HCT116 (cell line): Measurements from ENCODE around the gene PDK4. TPM values are rescaled to one million over a fixed set of nuclear protein-coding genes. Genes with fewer than 3 reads are reported as not detected.
"Not testable (repeated sequence)": the region's sequence is repeated elsewhere in the genome, so short reads cannot be mapped to it uniquely, and the experiment has no call there.

Experiments
- ATAC-seq: fragments of 200-7000 bp; cut with Tn5 transposase; 2 replicates; pipeline ENCODE4 v1.9.1; 2020; ENCODE audit warnings: mild to moderate bottlenecking, moderate library complexity
- BruUV-seq: library from RNA; stranded (reverse); fragments of 400-500 nt; replicated peaks from 2 replicates; lab custom pipeline; 2021; lab: Mats Ljungman, UMichigan
- CTCF ChIA-PET: fragments of 300-600 bp; sonication (Branson Sonifier 250); formaldehyde crosslinking; loops from one replicate; lab custom pipeline; 2021; ENCODE audit warnings: antibody characterized with exemption; lab: Charles Lee
- POLR2A ChIA-PET: fragments of 300-600, 350-600 bp; sonication (Branson Sonifier 250); formaldehyde crosslinking; loops from one replicate; lab custom pipeline; 2021; ENCODE audit warnings: antibody characterized with exemption; lab: Charles Lee
- RAD21 ChIA-PET, 2 experiments: fragments of 300-600 bp; sonication (Branson Sonifier 250); formaldehyde crosslinking; loops; one replicate each; lab custom pipeline; 2023; ENCODE audit warnings: low total read pairs in 2 of 2; ENCODE audit not compliant: uncharacterized antibody in 2 of 2, unreplicated experiment in 2 of 2, low non-redundant PET in 1 of 2; lab: Charles Lee
- DNase-seq: peaks from one replicate; pipeline ENCODE4 v3.0.0-alpha.2; 2010; ENCODE audit warnings: low read depth, low spot score
- H2AFZ ChIP-seq: fragments of 200-600 bp; shearing (Covaris generic), sonication (generic); 2 replicates; pipeline ENCODE4 v1.6.1; 2017; ENCODE audit warnings: low read depth, mixed run types, mixed read lengths, antibody characterized with exemption, low read length; ENCODE audit not compliant: poor library complexity, severe bottlenecking
- H3K27ac ChIP-seq: 2 replicates; pipeline ENCODE4 v1.5.1; 2012; ENCODE audit warnings: low read depth, low read length
- H3K27me3 ChIP-seq: fragments of 200-600 bp; sonication (generic); 2 replicates; pipeline ENCODE4 v1.6.1; 2016; ENCODE audit warnings: mixed run types, low read length, mixed read lengths; ENCODE audit not compliant: insufficient read depth
- H3K36me3 ChIP-seq, 2 experiments: fragments of 200-500 bp in 1 of 2; fragments of 200-600 bp in 1 of 2; sonication (Bioruptor generic) in 1 of 2; sonication (generic) in 1 of 2; 2 replicates each; pipeline versions ENCODE4 v1.5.1 to v1.6.1; 2014 to 2016; ENCODE audit warnings: low read length in 2 of 2, inconsistent platforms in 1 of 2, mixed read lengths in 1 of 2, mixed run types in 1 of 2; ENCODE audit not compliant: insufficient read depth in 2 of 2, control insufficient read depth in 1 of 2
- H3K4me1 ChIP-seq, 2 experiments: fragments of 200-600 bp in 1 of 2; sonication (generic) in 1 of 2; 2 replicates each; pipeline versions ENCODE4 v1.5.1 to v1.6.1; 2012 to 2017; ENCODE audit warnings: low read length in 2 of 2, inconsistent platforms in 1 of 2, mild to moderate bottlenecking in 1 of 2, mixed read lengths in 1 of 2, mixed run types in 1 of 2, moderate library complexity in 1 of 2; ENCODE audit not compliant: insufficient read depth in 2 of 2, control insufficient read depth in 1 of 2
- H3K4me2 ChIP-seq: fragments of 200-600 bp; sonication (generic); 2 replicates; pipeline ENCODE4 v1.6.1; 2017; ENCODE audit warnings: mixed run types, low read length, mixed read lengths
- H3K4me3 ChIP-seq, 2 experiments: fragments of 200-600 bp in 1 of 2; sonication (generic) in 1 of 2; replicated peaks in 1 of 2; 2 replicates each; pipeline ENCODE4 v1.5.1; 2011 to 2016; ENCODE audit warnings: low read length in 2 of 2, control low read depth in 1 of 2, low read depth in 1 of 2, mild to moderate bottlenecking in 1 of 2, mixed read lengths in 1 of 2, mixed run types in 1 of 2
- H3K79me2 ChIP-seq: fragments of 200-600 bp; sonication (generic); 2 replicates; pipeline ENCODE4 v1.6.1; 2017; ENCODE audit warnings: mild to moderate bottlenecking, mixed run types, low read length, moderate library complexity, mixed read lengths; ENCODE audit not compliant: insufficient read depth
- H3K9ac ChIP-seq: fragments of 200-600 bp; sonication (generic); 2 replicates; pipeline ENCODE4 v1.6.1; 2016; ENCODE audit warnings: low read length, mixed read lengths
- H3K9me2 ChIP-seq: fragments of 200-600 bp; sonication (generic), shearing (Covaris generic); 2 replicates; pipeline ENCODE4 v1.6.1; 2017; ENCODE audit warnings: mixed run types, mild to moderate bottlenecking, moderate library complexity; ENCODE audit not compliant: insufficient read depth
- H3K9me3 ChIP-seq, 2 experiments: fragments of 200-500 bp in 1 of 2; fragments of 200-600 bp in 1 of 2; sonication (Bioruptor generic) in 1 of 2; sonication (generic) in 1 of 2; 2 replicates each; pipeline ENCODE4 v1.6.1; 2014 to 2017; ENCODE audit warnings: low read length in 2 of 2, mixed read lengths in 2 of 2, inconsistent platforms in 1 of 2, low read depth in 1 of 2, mild to moderate bottlenecking in 1 of 2, mixed run types in 1 of 2, moderate library complexity in 1 of 2; ENCODE audit not compliant: control insufficient read depth in 1 of 2, insufficient read depth in 1 of 2
- H4K20me1 ChIP-seq: fragments of 200-600 bp; sonication (generic), shearing (Covaris generic); 2 replicates; pipeline ENCODE4 v1.6.1; 2017; ENCODE audit warnings: mixed run types, mild to moderate bottlenecking, moderate library complexity; ENCODE audit not compliant: insufficient read depth
- EZH2 ChIP-seq: fragments of 200-600 bp; sonication (generic); IDR thresholded peaks from 2 replicates; pipeline ENCODE4 v1.6.1; 2017; ENCODE audit warnings: antibody characterized with exemption, mixed run types
- intact Hi-C: fragments of 100-400 bp; cut with micrococcal nuclease; formaldehyde crosslinking; loops from 2 replicates; pipeline ENCODE4 v1.10.0; 2022
- total RNA-seq: library from RNA; stranded (reverse); gene quantifications from one replicate; pipeline ENCODE4 v1.2.1, GENCODE V29; 2021; ENCODE audit not compliant: unreplicated experiment

Gene PDK4
- total RNA-seq, 1 experiment from 2014 or later: 2.1 TPM

DNA sequence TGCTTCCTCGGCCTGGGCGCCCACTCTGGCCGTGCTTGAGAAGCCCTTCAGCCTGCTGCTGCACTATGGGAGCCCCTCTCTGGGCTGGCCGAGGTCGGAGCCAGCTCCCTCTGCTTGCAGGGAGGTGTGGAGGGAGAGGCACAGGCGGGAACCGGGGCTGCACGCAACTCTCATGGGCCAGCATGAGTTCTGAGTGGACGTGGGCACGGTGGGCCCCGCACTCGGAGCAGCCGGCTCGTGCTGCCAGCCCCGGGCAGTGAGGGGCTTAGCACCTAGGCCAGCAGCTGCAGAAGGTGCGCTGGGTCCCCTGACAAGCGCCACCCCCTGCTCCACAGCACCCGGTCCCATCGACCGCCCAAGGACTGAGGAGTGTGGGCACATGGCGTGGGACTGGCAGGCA, 9.0 kb upstream of the PDK4 start:
- Histone ChIP-seq H3K4me3 (no peak overlapping the region), H3K9me3 (no peaks in the 10 kb centered on the region), H3K79me2 (no peaks in the 10 kb centered on the region), H4K20me1 (no peaks in the 10 kb centered on the region), H3K4me1 (peaks cover 20 to 25% of the 10 kb centered on the region in 2 experiments), H3K27me3 (no peaks in the 10 kb centered on the region), H2AFZ (no peak overlapping the region), H3K9ac (no peak overlapping the region), H3K9me2 (no peaks in the 10 kb centered on the region), H3K4me2 (no peak overlapping the region), H3K36me3 (no peaks in the 10 kb centered on the region), H3K27ac (no peak overlapping the region)
- TF ChIP-seq EZH2: no peak
- ATAC-seq (no peak), DNase-seq (no peak)
- ChIA-PET CTCF (no interaction called here), RAD21 (no interaction called here), POLR2A (no interaction called here)
- intact Hi-C loops: no loop called here
- no TSS peak for BruUV-seq

DNA sequence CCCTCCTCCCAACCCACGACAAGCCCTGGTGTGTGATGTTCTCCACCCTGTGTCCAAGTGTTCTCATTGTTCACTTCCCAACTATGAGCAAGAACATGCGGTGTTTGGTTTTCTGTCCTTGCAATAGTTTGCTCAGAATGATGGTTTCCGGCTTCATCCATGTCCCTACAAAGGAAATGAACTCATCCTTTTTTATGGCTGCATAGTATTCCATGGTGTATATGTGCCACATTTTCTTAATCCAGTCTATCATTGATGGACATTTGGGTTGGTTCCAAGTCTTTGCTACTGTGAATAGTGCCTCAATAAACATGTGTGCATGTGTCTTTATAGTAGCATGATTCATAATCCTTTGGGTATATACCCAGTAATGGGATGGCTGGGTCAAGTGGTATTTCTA, 8.5 kb upstream of the PDK4 start:
- RAD21 ChIA-PET, H3K36me3 ChIP-seq, H3K79me2 ChIP-seq, BruUV-seq, DNase-seq, POLR2A ChIA-PET, H3K9me2 ChIP-seq, H2AFZ ChIP-seq, H3K27me3 ChIP-seq, H3K4me2 ChIP-seq, ATAC-seq, intact Hi-C loops, H3K9me3 ChIP-seq, H4K20me1 ChIP-seq, CTCF ChIA-PET, H3K4me3 ChIP-seq, H3K27ac ChIP-seq, H3K9ac ChIP-seq: not testable (repeated sequence)
- H3K4me1 ChIP-seq: peaks cover 18 to 23% of the 10 kb centered on the region in 2 experiments

DNA sequence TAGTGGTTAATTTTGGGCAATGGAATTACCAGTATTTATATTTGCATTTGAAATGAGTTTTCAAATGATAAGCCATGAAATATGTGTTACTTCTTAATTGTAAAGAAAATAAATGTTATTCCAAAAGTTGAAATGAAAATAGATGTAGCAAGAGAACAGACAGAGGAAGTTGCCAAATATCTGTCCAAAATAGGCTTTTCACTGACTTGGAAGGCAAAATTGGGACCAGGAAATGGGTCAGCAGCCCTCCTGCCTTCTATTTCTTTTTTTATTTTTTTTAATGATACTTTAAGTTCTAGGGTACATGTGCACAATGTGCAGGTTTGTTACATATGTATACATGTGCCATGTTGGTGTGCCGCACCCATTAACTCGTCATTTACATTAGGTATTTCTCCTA, 8.1 kb upstream of the PDK4 start:
- H3K9me3 ChIP-seq, H3K4me2 ChIP-seq, CTCF ChIA-PET, H3K9me2 ChIP-seq, H3K27ac ChIP-seq, H3K79me2 ChIP-seq, RAD21 ChIA-PET, POLR2A ChIA-PET, H3K36me3 ChIP-seq, DNase-seq, H3K4me3 ChIP-seq, H3K9ac ChIP-seq, intact Hi-C loops, H4K20me1 ChIP-seq, ATAC-seq, H3K27me3 ChIP-seq, BruUV-seq, H2AFZ ChIP-seq: not testable (repeated sequence)
- H3K4me1 ChIP-seq: peaks cover 14 to 19% of the 10 kb centered on the region in 2 experiments
